ENCODE results near the gene NPEPL1. TPM values are rescaled to one million over a fixed set of nuclear protein-coding genes. Genes with fewer than 3 reads are reported as not detected.

NPEPL1 gene
- total and polyA plus RNA-seq, 10 of the 15 experiments (the other 5 are each of a cell fraction or from before 2014, with no cell fraction given), result 0.08 to 21.3 (median 10.2) TPM

GRCh38 chr20:58709703-58710039, 17.1 kb downstream of the NPEPL1 start:
- ChIA-PET SMC1A (ENCODE audit: uncharacterized antibody, unreplicated experiment) (no interaction called here), CTCF (no interaction called here), RAD21 (ENCODE audit: unreplicated experiment) (no interaction called here), POLR2A (no interaction called here)
- Histone ChIP-seq H3K79me2 (ENCODE audit: control insufficient read depth, insufficient read depth, low read length) (no peaks in the 10 kb centered on the region), H3K4me2 (ENCODE audit: control insufficient read depth, insufficient read depth) (no peak overlapping the region), H2AFZ (ENCODE audit: control insufficient read depth, low read depth, low read length) (no peak overlapping the region), H3K9ac (ENCODE audit: control insufficient read depth, insufficient read depth, low read length) (no peak overlapping the region), H3K27ac (ENCODE audit: control insufficient read depth, insufficient read depth) (no peak overlapping the region), H3K36me3 (ENCODE audit: control insufficient read depth in 2 of 2, insufficient read depth in 2 of 2, low read length in 1 of 2) (no peaks in the 10 kb centered on the region), H3K4me3 (no peak overlapping the region), H3K9me3 (replicated peaks; ENCODE audit: control insufficient read depth, insufficient read depth, low read length) (no peaks in the 10 kb centered on the region), H3K27me3 (replicated peaks in 1 of 2; ENCODE audit: control insufficient read depth in 2 of 2, insufficient read depth in 2 of 2, low read length in 1 of 2) (no peaks in the 10 kb centered on the region), H4K20me1 (ENCODE audit: control insufficient read depth, insufficient read depth) (no peaks in the 10 kb centered on the region), H3K4me1 (ENCODE audit: control insufficient read depth, insufficient read depth, low read length) (no peaks in the 10 kb centered on the region)
- FAIRE-seq, result no peak
- in situ Hi-C loops (cut with MboI) (no loop called here), intact Hi-C loops (cut with micrococcal nuclease; ENCODE audit: unreplicated experiment) (no loop called here)
- no peak for DNase-seq (ENCODE audit: low read depth, low spot score)
- no TSS peak for BruUV-seq (replicated peaks)
- TF ChIP-seq CREM (IDR thresholded peaks at IDR 0.05; ENCODE audit: low read depth) (no peak), POLR2AphosphoS5 (IDR thresholded peaks at IDR 0.05; ENCODE audit: low read length) (no peak), NFYB (IDR thresholded peaks at IDR 0.05; ENCODE audit: insufficient read depth, low read depth, low read length) (no peak), BCLAF1 (IDR thresholded peaks at IDR 0.05) (no peak), KLF5 (IDR thresholded peaks at IDR 0.05; ENCODE audit: partially characterized antibody) (no peak), EP300 (IDR thresholded peaks at IDR 0.05; ENCODE audit: borderline replicate concordance in 1 of 2, control insufficient read depth in 1 of 2, low read depth in 2 of 2, low read length in 2 of 2) (no peak), ESRRA (IDR thresholded peaks at IDR 0.05; ENCODE audit: low read length) (no peak), RUNX3 (IDR thresholded peaks at IDR 0.05; ENCODE audit: low read length) (no peak), SMAD5 (IDR thresholded peaks at IDR 0.05; ENCODE audit: low read depth) (no peak), IRF3 (IDR thresholded peaks at IDR 0.05) (no peak), ZBTB33 (IDR thresholded peaks at IDR 0.05) (no peak)
- TF ChIP-seq, protein P1, sequence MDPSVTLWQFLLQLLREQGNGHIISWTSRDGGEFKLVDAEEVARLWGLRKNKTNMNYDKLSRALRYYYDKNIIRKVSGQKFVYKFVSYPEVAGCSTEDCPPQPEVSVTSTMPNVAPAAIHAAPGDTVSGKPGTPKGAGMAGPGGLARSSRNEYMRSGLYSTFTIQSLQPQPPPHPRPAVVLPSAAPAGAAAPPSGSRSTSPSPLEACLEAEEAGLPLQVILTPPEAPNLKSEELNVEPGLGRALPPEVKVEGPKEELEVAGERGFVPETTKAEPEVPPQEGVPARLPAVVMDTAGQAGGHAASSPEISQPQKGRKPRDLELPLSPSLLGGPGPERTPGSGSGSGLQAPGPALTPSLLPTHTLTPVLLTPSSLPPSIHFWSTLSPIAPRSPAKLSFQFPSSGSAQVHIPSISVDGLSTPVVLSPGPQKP (IDR thresholded peaks at IDR 0.05; ENCODE audit: low read depth, low read length), result no peak
- WGBS (ENCODE audit: insufficient coverage, insufficient replicate concordance, low lambda C conversion rate, missing lambda C conversion rate), result 71% methylated on average over 4 of the region's 4 CpGs
- ATAC-seq, result no peak

Measured in GM12878 (cell line).